HEK293 (cell line): ENCODE results near the gene ANTXR1.

Experiments used
- KLF10 ChIP-seq: fragments of 450-650 bp; IDR thresholded peaks from 2 replicates; pipeline ENCODE4 v1.5.1; 2018; ENCODE audit warnings: missing biosample characterization, mild to moderate bottlenecking, missing genetic modification characterization
- MZF1 ChIP-seq: fragments of 450-650 bp; formaldehyde crosslinking; IDR thresholded peaks from 2 replicates; pipeline ENCODE4 v1.5.1; 2017; ENCODE audit warnings: missing biosample characterization, missing genetic modification characterization, borderline replicate concordance
- PRDM1 ChIP-seq: fragments of 450-650 bp; formaldehyde crosslinking; IDR thresholded peaks from 2 replicates; pipeline ENCODE4; 2016; ENCODE audit warnings: missing biosample characterization, missing genetic modification characterization
- ZBTB7A ChIP-seq: fragments of 450-650 bp; formaldehyde crosslinking; IDR thresholded peaks from 2 replicates; pipeline ENCODE4 v1.5.1; 2016; ENCODE audit warnings: low read depth, missing biosample characterization, missing genetic modification characterization
- ZNF394 ChIP-seq: fragments of 450-650 bp; formaldehyde crosslinking; IDR thresholded peaks from 2 replicates; pipeline ENCODE4 v1.5.1; 2016; ENCODE audit warnings: missing biosample characterization, missing genetic modification characterization, mild to moderate bottlenecking, moderate library complexity, borderline replicate concordance
- ZSCAN30 ChIP-seq: fragments of 450-650 bp; IDR thresholded peaks from 2 replicates; pipeline ENCODE4 v1.5.1; 2018; ENCODE audit warnings: missing biosample characterization, mild to moderate bottlenecking, missing genetic modification characterization, moderate library complexity
- TF ChIP-seq, protein P1 (sequence below): fragments of 450-650 bp; formaldehyde crosslinking; IDR thresholded peaks from 2 replicates; pipeline ENCODE4 v1.5.1; 2016; ENCODE audit warnings: missing biosample characterization, missing genetic modification characterization, low read depth
- TF ChIP-seq, protein P2 (sequence below): fragments of 450-650 bp; formaldehyde crosslinking; IDR thresholded peaks from 2 replicates; pipeline ENCODE4 v1.5.1; 2016; ENCODE audit warnings: missing biosample characterization, missing genetic modification characterization
- TF ChIP-seq, protein P3 (sequence below): fragments of 450-650 bp; formaldehyde crosslinking; optimal IDR thresholded peaks from 2 replicates; pipeline ENCODE3; 2016; ENCODE audit warnings: missing biosample characterization, mild to moderate bottlenecking, missing genetic modification characterization

DNA sequence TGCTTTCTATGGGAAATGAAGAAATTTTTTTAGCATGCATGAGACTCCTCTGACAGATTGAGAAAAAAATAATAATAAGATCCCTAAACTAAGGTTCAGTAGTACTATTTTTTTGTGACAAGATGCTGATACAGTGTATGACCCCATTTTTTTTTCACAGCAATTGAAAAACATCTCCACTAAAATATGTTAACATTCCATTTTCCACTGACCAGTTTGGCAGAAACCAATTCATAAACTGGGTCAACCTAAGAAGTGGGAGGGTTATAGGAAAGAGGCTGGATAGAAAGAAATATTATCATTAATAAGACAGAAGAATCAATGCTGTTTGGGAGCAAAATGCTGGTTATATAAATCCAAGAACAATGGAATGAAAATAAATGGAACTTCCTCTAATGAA is 182.7 kb downstream of the ANTXR1 start:
- TF ChIP-seq, protein P1, sequence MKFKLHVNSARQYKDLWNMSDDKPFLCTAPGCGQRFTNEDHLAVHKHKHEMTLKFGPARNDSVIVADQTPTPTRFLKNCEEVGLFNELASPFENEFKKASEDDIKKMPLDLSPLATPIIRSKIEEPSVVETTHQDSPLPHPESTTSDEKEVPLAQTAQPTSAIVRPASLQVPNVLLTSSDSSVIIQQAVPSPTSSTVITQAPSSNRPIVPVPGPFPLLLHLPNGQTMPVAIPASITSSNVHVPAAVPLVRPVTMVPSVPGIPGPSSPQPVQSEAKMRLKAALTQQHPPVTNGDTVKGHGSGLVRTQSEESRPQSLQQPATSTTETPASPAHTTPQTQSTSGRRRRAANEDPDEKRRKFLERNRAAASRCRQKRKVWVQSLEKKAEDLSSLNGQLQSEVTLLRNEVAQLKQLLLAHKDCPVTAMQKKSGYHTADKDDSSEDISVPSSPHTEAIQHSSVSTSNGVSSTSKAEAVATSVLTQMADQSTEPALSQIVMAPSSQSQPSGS = no peak
- no peak for TF ChIP-seq MZF1
- TF ChIP-seq, protein P2, sequence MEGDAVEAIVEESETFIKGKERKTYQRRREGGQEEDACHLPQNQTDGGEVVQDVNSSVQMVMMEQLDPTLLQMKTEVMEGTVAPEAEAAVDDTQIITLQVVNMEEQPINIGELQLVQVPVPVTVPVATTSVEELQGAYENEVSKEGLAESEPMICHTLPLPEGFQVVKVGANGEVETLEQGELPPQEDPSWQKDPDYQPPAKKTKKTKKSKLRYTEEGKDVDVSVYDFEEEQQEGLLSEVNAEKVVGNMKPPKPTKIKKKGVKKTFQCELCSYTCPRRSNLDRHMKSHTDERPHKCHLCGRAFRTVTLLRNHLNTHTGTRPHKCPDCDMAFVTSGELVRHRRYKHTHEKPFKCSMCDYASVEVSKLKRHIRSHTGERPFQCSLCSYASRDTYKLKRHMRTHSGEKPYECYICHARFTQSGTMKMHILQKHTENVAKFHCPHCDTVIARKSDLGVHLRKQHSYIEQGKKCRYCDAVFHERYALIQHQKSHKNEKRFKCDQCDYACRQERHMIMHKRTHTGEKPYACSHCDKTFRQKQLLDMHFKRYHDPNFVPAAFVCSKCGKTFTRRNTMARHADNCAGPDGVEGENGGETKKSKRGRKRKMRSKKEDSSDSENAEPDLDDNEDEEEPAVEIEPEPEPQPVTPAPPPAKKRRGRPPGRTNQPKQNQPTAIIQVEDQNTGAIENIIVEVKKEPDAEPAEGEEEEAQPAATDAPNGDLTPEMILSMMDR = no peak
- no peak for TF ChIP-seq ZNF394 (tag by site-specific recombination)
- no peak for TF ChIP-seq PRDM1 (tag by site-specific recombination)
- TF ChIP-seq ZSCAN30 (tag by site-specific recombination) = no peak
- TF ChIP-seq, protein P3, sequence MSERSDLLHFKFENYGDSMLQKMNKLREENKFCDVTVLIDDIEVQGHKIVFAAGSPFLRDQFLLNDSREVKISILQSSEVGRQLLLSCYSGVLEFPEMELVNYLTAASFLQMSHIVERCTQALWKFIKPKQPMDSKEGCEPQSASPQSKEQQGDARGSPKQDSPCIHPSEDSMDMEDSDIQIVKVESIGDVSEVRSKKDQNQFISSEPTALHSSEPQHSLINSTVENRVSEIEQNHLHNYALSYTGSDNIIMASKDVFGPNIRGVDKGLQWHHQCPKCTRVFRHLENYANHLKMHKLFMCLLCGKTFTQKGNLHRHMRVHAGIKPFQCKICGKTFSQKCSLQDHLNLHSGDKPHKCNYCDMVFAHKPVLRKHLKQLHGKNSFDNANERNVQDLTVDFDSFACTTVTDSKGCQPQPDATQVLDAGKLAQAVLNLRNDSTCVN (tag by site-specific recombination) = no peak
- no peak for TF ChIP-seq KLF10 (tag by site-specific recombination)
- TF ChIP-seq ZBTB7A (tag by site-specific recombination) = no peak
